Mesendoderm (in vitro differentiated cells): ENCODE results near the gene ENAH.

Source experiments
- DNase-seq: peaks from one replicate; pipeline ENCODE4 v3.0.0; 2013
- H2AK5ac ChIP-seq: 2 replicates; pipeline ENCODE4 v1.6.1; 2013; ENCODE audit warnings: low read length, inconsistent platforms
- H2BK120ac ChIP-seq: 2 replicates; pipeline ENCODE4 v1.6.1; 2013; ENCODE audit warnings: low read depth, mild to moderate bottlenecking, low read length, moderate library complexity, mixed read lengths
- H2BK15ac ChIP-seq: replicated peaks from 2 replicates; pipeline ENCODE4 v1.6.1; 2013; ENCODE audit warnings: low read depth, mild to moderate bottlenecking, moderate library complexity
- H2BK5ac ChIP-seq: 2 replicates; pipeline ENCODE4 v1.6.1; 2013; ENCODE audit warnings: low read length, inconsistent platforms
- H3K18ac ChIP-seq: 2 replicates; pipeline ENCODE4 v1.6.1; 2013; ENCODE audit warnings: mild to moderate bottlenecking, low read length, mixed read lengths
- H3K23ac ChIP-seq: one replicate; pipeline ENCODE4 v1.6.1; 2013; ENCODE audit warnings: low read length
- H3K27ac ChIP-seq: 2 replicates; pipeline ENCODE4 v1.5.1; 2013; ENCODE audit warnings: low read depth, mild to moderate bottlenecking, inconsistent platforms, low read length, moderate library complexity
- H3K27me3 ChIP-seq: 2 replicates; pipeline ENCODE4 v1.6.1; 2013; ENCODE audit warnings: low read length, control low read depth, mild to moderate bottlenecking, inconsistent platforms; ENCODE audit not compliant: insufficient read depth, poor library complexity
- H3K36me3 ChIP-seq: 2 replicates; pipeline ENCODE4 v1.6.1; 2013; ENCODE audit warnings: low read length, inconsistent platforms; ENCODE audit not compliant: control insufficient read depth, insufficient read depth
- H3K4ac ChIP-seq: one replicate; pipeline ENCODE4 v1.6.1; 2013; ENCODE audit warnings: low read depth, mild to moderate bottlenecking, low read length, moderate library complexity
- H3K4me1 ChIP-seq: 2 replicates; pipeline ENCODE4 v1.6.1; 2013; ENCODE audit warnings: low read depth, low read length, inconsistent platforms; ENCODE audit not compliant: control insufficient read depth
- H3K4me2 ChIP-seq: 2 replicates; pipeline ENCODE4 v1.6.1; 2013; ENCODE audit warnings: low read length
- H3K4me3 ChIP-seq: 2 replicates; pipeline ENCODE4 v1.5.1; 2013; ENCODE audit warnings: mild to moderate bottlenecking, low read length
- H3K56ac ChIP-seq: one replicate; pipeline ENCODE4 v1.6.1; 2013; ENCODE audit warnings: low read length
- H3K79me1 ChIP-seq: 2 replicates; pipeline ENCODE4 v1.6.1; 2013; ENCODE audit warnings: low read length, inconsistent platforms
- H3K79me2 ChIP-seq: 2 replicates; pipeline ENCODE4 v1.6.1; 2013; ENCODE audit warnings: mild to moderate bottlenecking, low read length; ENCODE audit not compliant: control insufficient read depth, insufficient read depth
- H3K9ac ChIP-seq: 2 replicates; pipeline ENCODE4 v1.6.1; 2013; ENCODE audit warnings: low read length, inconsistent platforms
- H4K5ac ChIP-seq: one replicate; pipeline ENCODE4 v1.6.1; 2013; ENCODE audit warnings: low read length
- H4K8ac ChIP-seq: one replicate; pipeline ENCODE4 v1.6.1; 2013; ENCODE audit warnings: low read depth, mild to moderate bottlenecking, control low read depth, low read length, moderate library complexity
- WGBS: extraction: QIAGEN DNeasy Blood & Tissue Kit; methylation state at CpG from one replicate; pipeline ENCODE4 v1.1.7; 2013; ENCODE audit warnings: low lambda C conversion rate, missing lambda C conversion rate; ENCODE audit not compliant: insufficient coverage; ENCODE audit errors: extremely low coverage; 5-methylcytosine and 5-hydroxymethylcytosine counted together

The ENAH gene

DNA sequence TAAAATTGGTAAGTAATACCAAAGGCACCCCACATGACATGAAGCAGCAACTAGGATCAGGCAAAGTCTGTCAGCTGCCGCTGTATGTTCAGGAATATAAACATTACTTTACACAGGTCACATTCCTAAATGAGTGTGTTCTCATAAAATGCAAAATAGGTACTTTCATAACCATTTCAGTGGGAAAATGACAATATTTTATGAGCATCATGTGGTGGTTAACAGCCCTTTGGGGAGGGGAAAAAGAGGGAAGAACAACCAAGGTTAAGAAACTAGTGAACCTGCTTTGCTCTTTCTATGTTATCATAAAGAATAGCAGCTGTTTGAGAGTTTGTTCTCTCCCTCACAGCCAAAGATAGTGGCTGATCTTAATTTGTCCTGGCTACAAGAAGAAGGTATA, 119.7 kb downstream of the ENAH start:
- no peak for DNase-seq
- no peak overlapping the region for H3K18ac ChIP-seq
- no peaks in the 10 kb centered on the region for H3K36me3 ChIP-seq
- WGBS, result no CpG with 5 or more reads among the region's 1 CpG
- H3K79me1 ChIP-seq, result peaks cover 2% of the 10 kb centered on the region
- no peaks in the 10 kb centered on the region for H3K27me3 ChIP-seq
- H3K4me3 ChIP-seq, result no peak overlapping the region
- no peak overlapping the region for H2BK120ac ChIP-seq
- H3K79me2 ChIP-seq, result peaks cover 15% of the 10 kb centered on the region
- no peak overlapping the region for H2AK5ac ChIP-seq
- H3K4me2 ChIP-seq, result no peak overlapping the region
- H3K9ac ChIP-seq, result no peak overlapping the region
- H3K4ac ChIP-seq, result no peak overlapping the region
- H3K56ac ChIP-seq, result no peak overlapping the region
- H3K4me1 ChIP-seq, result peaks cover 2% of the 10 kb centered on the region
- no peak overlapping the region for H4K8ac ChIP-seq
- no peak overlapping the region for H3K23ac ChIP-seq
- H3K27ac ChIP-seq, result no peak overlapping the region
- H2BK15ac ChIP-seq, result no peak overlapping the region
- no peak overlapping the region for H2BK5ac ChIP-seq
- H4K5ac ChIP-seq, result no peak overlapping the region

GRCh38 chr1:225532240-225532944, 120.5 kb downstream of the ENAH start:
- Histone ChIP-seq H2AK5ac (no peak overlapping the region), H3K27me3 (no peaks in the 10 kb centered on the region), H3K4me3 (no peak overlapping the region), H2BK120ac (no peak overlapping the region), H3K27ac (no peak overlapping the region), H2BK5ac (no peak overlapping the region), H3K18ac (no peak overlapping the region), H3K36me3 (no peaks in the 10 kb centered on the region), H3K56ac (no peak overlapping the region), H2BK15ac (no peak overlapping the region), H3K4me1 (no peaks in the 10 kb centered on the region), H3K9ac (no peak overlapping the region), H3K23ac (no peak overlapping the region), H3K4ac (no peak overlapping the region), H4K8ac (no peak overlapping the region), H4K5ac (no peak overlapping the region), H3K4me2 (no peak overlapping the region), H3K79me2 (peaks cover 19% of the 10 kb centered on the region), H3K79me1 (peaks cover 4% of the 10 kb centered on the region)
- 100% methylated on average over 1 of the region's 2 CpGs for WGBS
- no peak for DNase-seq

DNA sequence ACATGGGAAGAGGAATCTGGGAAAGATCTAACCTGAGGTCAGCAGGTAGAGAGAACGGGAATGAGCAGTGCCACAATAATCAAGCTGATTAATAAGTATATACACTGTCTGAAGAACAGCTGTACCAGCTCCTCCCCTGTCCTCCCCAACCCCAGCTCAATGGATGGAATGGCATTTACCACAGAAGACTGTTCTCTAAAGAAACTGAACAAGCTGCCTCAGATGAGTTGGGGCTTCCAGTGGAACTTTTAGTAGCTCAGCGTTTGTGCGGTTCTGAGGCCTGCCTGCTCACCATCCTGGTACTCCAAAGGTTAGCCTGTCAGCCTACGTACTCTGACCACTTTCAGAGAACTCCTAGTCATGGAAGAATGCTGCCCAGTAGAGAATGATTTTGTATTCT, 123.2 kb downstream of the ENAH start:
- Histone ChIP-seq H3K18ac (no peak overlapping the region), H3K27me3 (no peaks in the 10 kb centered on the region), H2AK5ac (no peak overlapping the region), H3K4me1 (no peaks in the 10 kb centered on the region), H4K5ac (no peak overlapping the region), H3K9ac (no peak overlapping the region), H3K36me3 (no peaks in the 10 kb centered on the region), H3K4ac (no peak overlapping the region), H2BK120ac (no peak overlapping the region), H3K27ac (no peak overlapping the region), H4K8ac (no peak overlapping the region), H3K79me2 (peaks cover 21% of the 10 kb centered on the region), H2BK5ac (no peak overlapping the region), H3K4me3 (no peak overlapping the region), H3K79me1 (peaks cover 4% of the 10 kb centered on the region), H3K23ac (no peak overlapping the region), H3K4me2 (no peak overlapping the region), H2BK15ac (no peak overlapping the region), H3K56ac (no peak overlapping the region)
- WGBS, result no CpG with 5 or more reads among the region's 4 CpGs
- no peak for DNase-seq

DNA sequence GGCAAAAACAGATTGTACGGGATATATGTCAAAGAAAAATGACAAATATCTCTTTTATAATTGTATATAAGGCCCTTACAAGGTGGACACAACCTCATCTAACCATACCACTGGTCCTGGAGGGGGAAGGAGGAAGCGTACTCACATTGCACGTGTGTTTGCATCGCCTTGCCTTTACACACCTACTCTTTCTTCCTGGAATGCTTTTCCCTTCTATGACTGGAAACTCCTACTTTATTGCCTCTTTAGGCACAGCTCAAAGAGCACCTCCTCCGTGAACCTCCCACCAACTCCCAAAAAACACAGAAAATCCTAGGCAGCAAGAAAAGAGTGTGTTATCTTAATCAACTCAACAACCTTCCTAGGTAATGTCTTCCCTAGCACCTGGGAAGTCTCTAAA, 125.3 kb downstream of the ENAH start:
- WGBS, result no CpG with 5 or more reads among the region's 5 CpGs
- H3K4me3 ChIP-seq, result no peak overlapping the region
- H3K27me3 ChIP-seq, result no peaks in the 10 kb centered on the region
- H3K79me2 ChIP-seq, result peaks cover 20% of the 10 kb centered on the region
- no peak overlapping the region for H4K5ac ChIP-seq
- H3K79me1 ChIP-seq, result peaks cover 4% of the 10 kb centered on the region
- no peaks in the 10 kb centered on the region for H3K4me1 ChIP-seq
- no peak overlapping the region for H3K4ac ChIP-seq
- no peak overlapping the region for H3K4me2 ChIP-seq
- no peak overlapping the region for H3K18ac ChIP-seq
- no peak for DNase-seq
- H2BK120ac ChIP-seq, result no peak overlapping the region
- H4K8ac ChIP-seq, result no peak overlapping the region
- H3K36me3 ChIP-seq, result no peaks in the 10 kb centered on the region
- no peak overlapping the region for H2BK5ac ChIP-seq
- H3K27ac ChIP-seq, result no peak overlapping the region
- H2BK15ac ChIP-seq, result no peak overlapping the region
- H2AK5ac ChIP-seq, result no peak overlapping the region
- H3K23ac ChIP-seq, result no peak overlapping the region
- H3K9ac ChIP-seq, result no peak overlapping the region
- no peak overlapping the region for H3K56ac ChIP-seq

DNA sequence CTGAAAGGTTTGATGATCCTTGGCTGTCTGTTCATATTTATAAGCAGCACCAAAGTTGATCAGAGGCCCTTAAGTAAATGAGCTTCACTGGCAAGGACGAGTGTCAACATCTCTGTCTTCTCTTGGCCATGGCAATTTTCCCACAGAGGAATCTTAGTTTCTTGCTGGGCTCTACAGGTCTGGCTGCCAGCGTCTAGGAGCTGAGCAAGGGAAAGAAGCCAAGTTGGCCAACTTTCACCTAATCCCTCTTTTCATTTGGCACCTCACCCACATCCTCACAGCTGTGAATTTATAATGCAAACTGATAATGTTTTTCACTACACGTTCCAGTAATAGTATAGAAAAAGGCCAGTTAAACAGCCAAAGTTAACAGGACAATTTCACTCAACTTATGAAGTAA, 126.0 kb downstream of the ENAH start:
- H3K4me3 ChIP-seq, result no peak overlapping the region
- H4K8ac ChIP-seq, result no peak overlapping the region
- no peak overlapping the region for H3K27ac ChIP-seq
- no peaks in the 10 kb centered on the region for H3K36me3 ChIP-seq
- H3K18ac ChIP-seq, result no peak overlapping the region
- no peaks in the 10 kb centered on the region for H3K4me1 ChIP-seq
- WGBS, result no CpG with 5 or more reads among the region's 3 CpGs
- no peak overlapping the region for H3K23ac ChIP-seq
- H2AK5ac ChIP-seq, result no peak overlapping the region
- no peak overlapping the region for H2BK15ac ChIP-seq
- peaks cover 4% of the 10 kb centered on the region for H3K79me1 ChIP-seq
- no peak for DNase-seq
- no peak overlapping the region for H2BK5ac ChIP-seq
- no peak overlapping the region for H4K5ac ChIP-seq
- H3K4ac ChIP-seq, result no peak overlapping the region
- H3K56ac ChIP-seq, result no peak overlapping the region
- no peaks in the 10 kb centered on the region for H3K27me3 ChIP-seq
- no peak overlapping the region for H3K9ac ChIP-seq
- peaks cover 20% of the 10 kb centered on the region for H3K79me2 ChIP-seq
- no peak overlapping the region for H3K4me2 ChIP-seq
- no peak overlapping the region for H2BK120ac ChIP-seq

DNA sequence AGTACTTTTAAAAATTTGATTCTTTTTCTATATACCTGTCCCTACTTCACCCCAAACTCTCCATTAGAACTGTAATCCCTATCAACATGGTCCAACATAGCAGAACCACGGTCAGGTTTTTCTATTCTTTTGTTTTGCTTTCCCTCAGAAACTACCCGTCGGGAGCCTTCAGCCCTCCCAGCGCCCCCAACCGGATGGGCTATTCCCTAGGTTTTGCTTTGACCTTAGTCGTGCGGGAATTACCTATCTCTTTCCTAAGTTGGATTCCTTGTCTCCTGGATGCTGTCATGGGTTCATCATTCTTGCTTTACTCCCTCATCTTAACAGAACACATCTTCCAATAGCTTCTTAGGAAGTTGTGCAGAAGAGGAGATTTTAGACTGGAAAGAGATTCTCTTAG, 127.5 kb downstream of the ENAH start:
- no peak overlapping the region for H3K27ac ChIP-seq
- H3K23ac ChIP-seq, result no peak overlapping the region
- H4K8ac ChIP-seq, result no peak overlapping the region
- H3K79me1 ChIP-seq, result peaks cover 4% of the 10 kb centered on the region
- H3K4ac ChIP-seq, result no peak overlapping the region
- H3K18ac ChIP-seq, result no peak overlapping the region
- H2AK5ac ChIP-seq, result no peak overlapping the region
- WGBS, result no CpG with 5 or more reads among the region's 7 CpGs
- DNase-seq, result no peak
- H3K79me2 ChIP-seq, result peaks cover 20% of the 10 kb centered on the region
- no peak overlapping the region for H4K5ac ChIP-seq
- no peak overlapping the region for H3K9ac ChIP-seq
- H3K4me2 ChIP-seq, result no peak overlapping the region
- no peak overlapping the region for H2BK120ac ChIP-seq
- no peaks in the 10 kb centered on the region for H3K4me1 ChIP-seq
- H3K4me3 ChIP-seq, result no peak overlapping the region
- no peaks in the 10 kb centered on the region for H3K27me3 ChIP-seq
- no peak overlapping the region for H2BK15ac ChIP-seq
- no peak overlapping the region for H3K56ac ChIP-seq
- no peaks in the 10 kb centered on the region for H3K36me3 ChIP-seq
- H2BK5ac ChIP-seq, result no peak overlapping the region
